Measurements from ENCODE around the gene MBP. TPM values are rescaled to one million over a fixed set of nuclear protein-coding genes. Genes with fewer than 3 reads are reported as not detected.

The MBP gene
- total and polyA plus RNA-seq, 2 of the 13 experiments (the other 11 are each of a cell fraction or from before 2014, with no cell fraction given), result 5.0 to 8.5 TPM

GRCh38 chr18:77127769-77128671 is 4.6 kb downstream of the MBP start:
- no peaks in the 10 kb centered on the region for H3K36me3 ChIP-seq (replicated peaks in 1 of 2; ENCODE audit: control insufficient read depth in 1 of 2, insufficient read depth in 2 of 2, low read length in 2 of 2)
- POLR2A ChIA-PET, result no interaction called here
- WGBS (ENCODE audit: low lambda C conversion rate), result 91% methylated on average over 11 of the region's 11 CpGs
- H3K79me2 ChIP-seq (ENCODE audit: insufficient read depth, low read length), result peaks cover 9% of the 10 kb centered on the region
- DNase-seq (ENCODE audit: low spot score) (no peak), ATAC-seq (no peak), FAIRE-seq (no peak)
- TF ChIP-seq MAFK (conservative IDR thresholded peaks at IDR 0.05 in 1 of 2, IDR thresholded peaks at IDR 0.05 in 1 of 2; ENCODE audit: low read length in 2 of 2) (peak; percentile 13 to 16; a peak in 1 of 4 replicates), CEBPZ (IDR thresholded peaks at IDR 0.05; ENCODE audit: low read length) (no peak), HHEX (CRISPR knock-in tag; IDR thresholded peaks at IDR 0.05) (no peak), NFE2L2 (IDR thresholded peaks at IDR 0.05; ENCODE audit: low read length) (peak; percentile 35; the same call in 1 of the 2 replicates), CENPX (CRISPR knock-in tag; IDR thresholded peaks at IDR 0.05) (no peak), HIVEP1 (CRISPR knock-in tag; IDR thresholded peaks at IDR 0.05) (no peak)
- in situ Hi-C loops (cut with HindIII; ENCODE audit: extremely low pct_ligation_motif_present, low pct_unique_long_range_greater_than_20kb) (no loop called here), intact Hi-C loops (cut with micrococcal nuclease; ENCODE audit: unreplicated experiment) (no loop called here)
- H3K9me3 ChIP-seq (ENCODE audit: low read length), result no peaks in the 10 kb centered on the region
- H3K4me3 ChIP-seq (replicated peaks in 1 of 3; ENCODE audit: insufficient read depth in 1 of 3, low read depth in 2 of 3, low read length in 3 of 3), result no peak overlapping the region
- H3K9ac ChIP-seq (ENCODE audit: insufficient read depth, low read depth, low read length), result no peak overlapping the region
- H3K27me3 ChIP-seq (ENCODE audit: control insufficient read depth in 1 of 2, insufficient read depth in 2 of 2, low read length in 2 of 2), result no peaks in the 10 kb centered on the region; a peak in 1 of 5 replicates
- H3K4me2 ChIP-seq (ENCODE audit: low read depth, low read length), result no peak overlapping the region
- H4K20me1 ChIP-seq (ENCODE audit: insufficient read depth, low read length), result no peaks in the 10 kb centered on the region; the same call in 1 of the 2 replicates
- H3K27ac ChIP-seq (ENCODE audit: extremely low read length, insufficient read depth, low read length), result no peak overlapping the region
- H2AFZ ChIP-seq (ENCODE audit: low read length), result no peak overlapping the region
- CTCF ChIA-PET (ENCODE audit: low intra/inter-chr PET ratio, low total read pairs), result no interaction called here
- peaks cover 29% of the 10 kb centered on the region for H3K4me1 ChIP-seq (ENCODE audit: insufficient read depth, low read length)
- no TSS peak for BruUV-seq (replicated peaks)

Measured in HepG2 (cell line).